Ovary (tissue), 9 donors: ENCODE results near the gene NDUFC2. TPM values are rescaled to one million over a fixed set of nuclear protein-coding genes. Genes with fewer than 3 reads are reported as not detected.

Source experiments
- DNase-seq, 5 donors: peaks; one replicate each; pipeline ENCODE4 v3.0.0-alpha.2; 2019 to 2020
- H3K27ac ChIP-seq, 2 donors: fragments of 200-600 bp; one replicate each; pipeline versions ENCODE4 v1.5.1 to v1.8.0; 2019 to 2022
- H3K27me3 ChIP-seq: fragments of 200-600 bp; one replicate; pipeline ENCODE4 v1.8.0; 2022
- H3K36me3 ChIP-seq: fragments of 200-600 bp; sonication (generic); one replicate; pipeline ENCODE4 v1.5.1; 2019
- H3K4me1 ChIP-seq: one replicate; pipeline ENCODE4 v1.8.1; 2013; ENCODE audit warnings: mild to moderate bottlenecking, moderate library complexity; ENCODE audit not compliant: insufficient read depth
- H3K4me3 ChIP-seq: fragments of 200-600 bp; sonication (generic); one replicate; pipeline ENCODE4 v1.5.1; 2017
- H3K9me3 ChIP-seq, 2 donors: fragments of 200-600 bp in 1 of 2; sonication (generic) in 1 of 2; one replicate each; pipeline versions ENCODE4 v1.5.1 to v1.8.1; 2013 to 2019; ENCODE audit warnings: mild to moderate bottlenecking in 1 of 2, moderate library complexity in 1 of 2
- EP300 ChIP-seq: sonication (generic); formaldehyde crosslinking; IDR thresholded peaks from one replicate; pipeline ENCODE4 v1.6.1; 2017; ENCODE audit warnings: antibody characterized with exemption
- POLR2A ChIP-seq: fragments of 450-650 bp; IDR thresholded peaks from one replicate; pipeline ENCODE4 v1.6.1; 2017; ENCODE audit warnings: antibody characterized with exemption, mild to moderate bottlenecking, moderate library complexity
- WGBS, 3 donors: extraction: QIAGEN DNeasy Blood & Tissue Kit in 1 of 3; methylation state at CpG; one replicate each; pipeline versions ENCODE4 v1.1.5 to v1.1.7; 2013 to 2017; 5-methylcytosine and 5-hydroxymethylcytosine counted together
- intact Hi-C, 4 donors: fragments of 100-400 bp; cut with DNase I; formaldehyde crosslinking; loops; one replicate each; pipeline versions ENCODE4 v1.11.0 to v1.15.1; 2022 to 2023
- polyA plus RNA-seq, 2 donors: library from polyadenylated mRNA; stranded (reverse); fragments of 200-250 nt in 1 of 2; fragments of 350-450 nt in 1 of 2; fragmentation: Illumina TruSeq in 1 of 2; extraction: RNeasy Lipid Tissue Mini Kit (QIAGEN cat#74804) in 1 of 2; gene quantifications; one replicate each; pipeline ENCODE4 v1.2.3, GENCODE V29; 2013 to 2014
- total RNA-seq, 7 donors: library from RNA; depleted of rRNA in 2 of 7; stranded (reverse); fragments of >200 nt in 2 of 7; fragmentation: NEBNext Ultra II Directional in 3 of 7; extraction: Animal tissue kit (Norgen Biotek cat#: 25700) in 3 of 7; gene quantifications; one replicate each; pipeline versions ENCODE4 v1.1.0 to v1.2.4, GENCODE V29; 2016 to 2023
- TF ChIP-seq, protein P1 (sequence below), 3 donors: fragments of 450-650 bp in 2 of 3; fragments of 200-600 bp in 1 of 3; IDR thresholded peaks; one replicate each; pipeline versions ENCODE4 v1.5.1 to v1.8.0; 2016 to 2022; ENCODE audit warnings: antibody characterized with exemption in 3 of 3, mild to moderate bottlenecking in 1 of 3
- donor health status: DM: no; HTN: no; CAD: no; lungs with moderate emphysema.
- donor health status: DM: no; HTN: no; CAD: no.
- donor health status: Bipolar disorder and iron deficiency.
- donor health status: DM: yes; HTN: yes; CAD: no.
- donor health status: DM: no; HTN: no; CAD: no.
- donor health status: DM: yes; HTN: yes; CAD: no.

Gene NDUFC2
- total and polyA plus RNA-seq, 9 donors: 59.0 to 158 (median 127) TPM

DNA sequence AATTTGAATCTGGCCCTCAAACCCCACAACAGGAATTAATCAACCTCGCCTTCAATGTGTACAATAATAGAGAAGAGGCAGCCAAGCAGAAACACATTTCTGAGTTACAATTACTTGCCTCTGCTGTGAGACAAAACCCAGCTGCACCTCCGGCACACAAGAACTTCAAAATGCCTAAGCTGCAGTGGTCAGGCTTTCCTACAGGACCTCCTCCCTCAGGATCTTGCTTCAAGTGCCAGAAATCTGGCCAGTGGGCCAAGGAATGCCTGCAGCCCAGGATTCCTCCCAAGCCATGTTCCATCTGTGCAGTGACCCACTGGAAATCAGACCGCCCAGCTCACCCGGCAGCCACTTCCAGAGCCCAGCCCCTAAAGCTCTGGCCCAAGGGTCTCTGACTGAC is 3.4 kb upstream of the NDUFC2 start:
- 32 to 38% (median 34%) methylated on average over 4 of the region's 4 CpGs for WGBS, 3 donors
- intact Hi-C loops: no loop called here
- TF ChIP-seq, protein P1, sequence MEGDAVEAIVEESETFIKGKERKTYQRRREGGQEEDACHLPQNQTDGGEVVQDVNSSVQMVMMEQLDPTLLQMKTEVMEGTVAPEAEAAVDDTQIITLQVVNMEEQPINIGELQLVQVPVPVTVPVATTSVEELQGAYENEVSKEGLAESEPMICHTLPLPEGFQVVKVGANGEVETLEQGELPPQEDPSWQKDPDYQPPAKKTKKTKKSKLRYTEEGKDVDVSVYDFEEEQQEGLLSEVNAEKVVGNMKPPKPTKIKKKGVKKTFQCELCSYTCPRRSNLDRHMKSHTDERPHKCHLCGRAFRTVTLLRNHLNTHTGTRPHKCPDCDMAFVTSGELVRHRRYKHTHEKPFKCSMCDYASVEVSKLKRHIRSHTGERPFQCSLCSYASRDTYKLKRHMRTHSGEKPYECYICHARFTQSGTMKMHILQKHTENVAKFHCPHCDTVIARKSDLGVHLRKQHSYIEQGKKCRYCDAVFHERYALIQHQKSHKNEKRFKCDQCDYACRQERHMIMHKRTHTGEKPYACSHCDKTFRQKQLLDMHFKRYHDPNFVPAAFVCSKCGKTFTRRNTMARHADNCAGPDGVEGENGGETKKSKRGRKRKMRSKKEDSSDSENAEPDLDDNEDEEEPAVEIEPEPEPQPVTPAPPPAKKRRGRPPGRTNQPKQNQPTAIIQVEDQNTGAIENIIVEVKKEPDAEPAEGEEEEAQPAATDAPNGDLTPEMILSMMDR (IDR thresholded peaks at IDR 0.05): no peak
- no peak for TF ChIP-seq POLR2A
- TF ChIP-seq EP300: no peak
- Histone ChIP-seq H3K27me3 (no peaks in the 10 kb centered on the region), H3K27ac (no peak overlapping the region), H3K4me3 (no peak overlapping the region), H3K36me3 (no peaks in the 10 kb centered on the region), H3K9me3 (no peaks in the 10 kb centered on the region), H3K4me1 (peaks cover 7% of the 10 kb centered on the region)
- DNase-seq: no peak

GRCh38 chr11:78082146-78082545 is 2.5 kb upstream of the NDUFC2 start:
- H3K9me3 ChIP-seq: no peaks in the 10 kb centered on the region
- no peak overlapping the region for H3K27ac ChIP-seq
- intact Hi-C loops: no loop called here
- H3K36me3 ChIP-seq: no peaks in the 10 kb centered on the region
- TF ChIP-seq, protein P1 (IDR thresholded peaks at IDR 0.05): no peak
- TF ChIP-seq POLR2A (no peak), EP300 (no peak)
- H3K27me3 ChIP-seq: no peaks in the 10 kb centered on the region
- no peak for DNase-seq
- H3K4me1 ChIP-seq: peaks cover 14% of the 10 kb centered on the region
- WGBS, 3 donors: 72 to 79% (median 77%) methylated on average over 8 of the region's 8 CpGs
- no peak overlapping the region for H3K4me3 ChIP-seq

DNA sequence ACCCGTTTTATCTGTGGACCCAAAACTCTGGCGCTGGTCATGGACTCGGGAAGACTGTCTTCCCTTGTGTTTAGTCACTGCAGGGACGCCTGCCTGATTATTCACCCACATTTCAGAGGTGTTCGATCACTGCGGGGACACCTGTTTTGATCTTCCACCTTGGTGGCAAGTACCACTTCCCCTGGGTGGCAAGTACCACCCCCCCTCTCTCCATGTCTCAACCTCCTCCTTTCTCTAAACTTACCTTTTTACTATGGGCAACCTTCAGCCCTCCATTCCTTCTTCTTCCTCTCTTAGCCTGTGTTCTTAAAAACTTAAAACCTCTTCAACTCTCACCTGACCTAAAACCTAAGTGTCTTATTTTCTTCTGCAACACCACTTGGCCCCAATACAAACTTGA is 1.9 kb upstream of the NDUFC2 start:
- TF ChIP-seq POLR2A (no peak), EP300 (no peak)
- TF ChIP-seq, protein P1 (IDR thresholded peaks at IDR 0.05): no peak
- Histone ChIP-seq H3K27ac (no peak overlapping the region), H3K9me3 (no peaks in the 10 kb centered on the region), H3K4me1 (peaks cover 17% of the 10 kb centered on the region), H3K27me3 (no peaks in the 10 kb centered on the region), H3K36me3 (no peaks in the 10 kb centered on the region), H3K4me3 (no peak overlapping the region)
- intact Hi-C loops: no loop called here
- DNase-seq: no peak
- WGBS, 3 donors: 89 to 94% (median 92%) methylated on average over 6 of the region's 6 CpGs

DNA sequence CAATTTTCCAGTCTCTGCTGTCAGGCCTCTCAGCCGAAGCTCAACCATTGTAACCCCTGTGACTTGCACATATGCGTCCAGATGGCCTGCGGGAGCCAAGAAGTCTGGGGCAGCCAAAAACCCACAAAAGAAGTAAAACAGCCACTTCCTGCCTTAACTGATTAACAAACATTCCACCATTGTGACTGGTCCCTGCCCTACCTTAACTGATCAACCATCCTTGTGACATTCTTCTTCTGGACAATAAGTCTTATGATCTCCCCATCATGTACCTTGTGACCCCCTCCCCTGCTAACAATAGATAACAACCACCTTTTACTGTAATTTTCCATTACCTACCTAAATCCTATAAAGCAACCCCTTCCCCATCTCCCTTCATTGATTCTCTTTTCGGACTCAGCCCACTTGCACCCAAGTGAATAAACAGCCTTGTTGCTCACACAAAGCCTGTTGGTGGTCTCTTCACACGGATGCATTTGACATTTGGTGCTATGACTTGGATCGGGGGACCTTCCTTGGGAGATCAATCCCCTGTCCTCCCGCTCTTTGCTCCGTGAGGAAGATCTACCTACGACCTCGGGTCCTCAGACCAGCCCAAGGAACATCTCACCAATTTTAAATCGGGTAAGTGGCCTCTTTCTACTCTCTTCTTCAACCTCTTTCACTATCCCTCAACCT is 1.3 kb upstream of the NDUFC2 start:
- no peak for DNase-seq
- no peaks in the 10 kb centered on the region for H3K36me3 ChIP-seq
- intact Hi-C loops: no loop called here
- TF ChIP-seq, protein P1 (IDR thresholded peaks at IDR 0.05): no peak
- TF ChIP-seq POLR2A (no peak), EP300 (no peak)
- no peaks in the 10 kb centered on the region for H3K9me3 ChIP-seq
- 81 to 89% (median 86%) methylated on average over 11 of the region's 11 CpGs for WGBS, 3 donors
- no peak overlapping the region for H3K27ac ChIP-seq
- no peak overlapping the region for H3K4me3 ChIP-seq
- peaks cover 17% of the 10 kb centered on the region for H3K4me1 ChIP-seq
- H3K27me3 ChIP-seq: no peaks in the 10 kb centered on the region
